DMS79 (cell line): ENCODE results near the gene DAND5.
"Not testable (repeated sequence)": the region's sequence is repeated elsewhere in the genome, so short reads cannot be mapped to it uniquely, and the experiment has no call there.

Experiments
- DNase-seq: peaks from one replicate; lab custom pipeline; 2025; lab: John Stamatoyannopoulos, UW

DAND5 gene

GRCh38 chr19:12946092-12946721, 23.2 kb upstream of the DAND5 start:
- peak; percentile 72 for DNase-seq

GRCh38 chr19:12946731-12947496, 22.5 kb upstream of the DAND5 start:
- no peak for DNase-seq

GRCh38 chr19:12947702-12948611, 21.4 kb upstream of the DAND5 start:
- no peak for DNase-seq

DNA sequence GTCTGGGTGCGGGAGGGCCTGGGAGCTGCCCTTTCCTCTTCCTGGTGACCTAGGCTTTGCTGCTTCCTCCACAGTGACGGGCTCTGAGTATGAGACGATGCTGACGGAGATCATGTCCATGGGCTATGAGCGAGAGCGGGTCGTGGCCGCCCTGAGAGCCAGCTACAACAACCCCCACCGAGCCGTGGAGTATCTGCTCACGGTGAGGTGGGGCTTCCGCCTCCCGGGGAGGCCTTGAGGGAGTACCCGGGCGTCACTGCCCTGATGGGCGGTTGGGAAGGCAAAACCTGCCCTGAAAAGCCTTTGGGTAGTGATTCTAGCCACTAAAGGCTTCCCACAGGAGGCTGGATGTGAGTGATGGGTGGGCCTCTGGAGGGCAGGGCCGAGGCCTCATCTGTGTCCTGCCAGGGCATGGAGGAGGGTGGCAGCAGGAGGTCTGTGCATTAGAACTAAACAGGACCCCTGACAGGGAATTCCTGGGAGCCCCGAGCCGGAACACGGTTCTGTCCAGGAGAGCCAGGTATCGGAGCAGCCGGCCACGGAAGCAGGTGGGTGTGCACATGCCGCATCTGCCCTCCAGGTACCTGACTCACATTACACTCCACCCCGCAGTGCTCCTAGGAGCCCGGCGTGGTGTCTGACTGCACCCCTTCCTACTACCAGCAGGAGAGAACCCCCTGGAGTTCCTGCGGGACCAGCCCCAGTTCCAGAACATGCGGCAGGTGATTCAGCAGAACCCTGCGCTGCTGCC, 20.6 kb upstream of the DAND5 start:
- no peak for DNase-seq

GRCh38 chr19:12949363-12950283, 19.8 kb upstream of the DAND5 start:
- DNase-seq: no peak

GRCh38 chr19:12952050-12952449, 17.3 kb upstream of the DAND5 start:
- not testable (repeated sequence) for DNase-seq

DNA sequence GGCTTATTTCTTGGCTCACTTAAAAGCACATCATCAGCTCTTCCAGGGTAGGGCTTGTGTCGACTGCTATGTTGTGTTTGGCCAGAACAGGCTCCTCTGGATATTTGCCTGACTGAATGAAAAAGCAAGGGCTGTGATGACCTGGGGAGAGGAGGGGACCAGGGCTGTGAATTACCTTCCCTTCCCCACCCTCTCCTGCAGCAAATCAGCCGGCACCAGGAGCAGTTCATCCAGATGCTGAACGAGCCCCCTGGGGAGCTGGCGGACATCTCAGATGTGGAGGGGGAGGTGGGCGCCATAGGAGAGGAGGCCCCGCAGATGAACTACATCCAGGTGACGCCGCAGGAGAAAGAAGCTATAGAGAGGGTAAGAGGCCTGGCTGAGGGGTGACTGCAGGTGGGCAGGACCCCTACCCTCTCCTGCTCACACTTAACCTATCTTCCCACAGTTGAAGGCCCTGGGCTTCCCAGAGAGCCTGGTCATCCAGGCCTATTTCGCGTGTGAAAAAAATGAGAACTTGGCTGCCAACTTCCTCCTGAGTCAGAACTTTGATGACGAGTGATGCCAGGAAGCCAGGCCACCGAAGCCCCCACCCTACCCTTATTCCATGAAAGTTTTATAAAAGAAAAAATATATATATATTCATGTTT, 16.8 kb upstream of the DAND5 start:
- DNase-seq: peak; percentile 72

- DNase-seq: peak; percentile 56
Measured at GRCh38 chr19:12953138-12953798, 16.1 kb upstream of the DAND5 start.

DNA sequence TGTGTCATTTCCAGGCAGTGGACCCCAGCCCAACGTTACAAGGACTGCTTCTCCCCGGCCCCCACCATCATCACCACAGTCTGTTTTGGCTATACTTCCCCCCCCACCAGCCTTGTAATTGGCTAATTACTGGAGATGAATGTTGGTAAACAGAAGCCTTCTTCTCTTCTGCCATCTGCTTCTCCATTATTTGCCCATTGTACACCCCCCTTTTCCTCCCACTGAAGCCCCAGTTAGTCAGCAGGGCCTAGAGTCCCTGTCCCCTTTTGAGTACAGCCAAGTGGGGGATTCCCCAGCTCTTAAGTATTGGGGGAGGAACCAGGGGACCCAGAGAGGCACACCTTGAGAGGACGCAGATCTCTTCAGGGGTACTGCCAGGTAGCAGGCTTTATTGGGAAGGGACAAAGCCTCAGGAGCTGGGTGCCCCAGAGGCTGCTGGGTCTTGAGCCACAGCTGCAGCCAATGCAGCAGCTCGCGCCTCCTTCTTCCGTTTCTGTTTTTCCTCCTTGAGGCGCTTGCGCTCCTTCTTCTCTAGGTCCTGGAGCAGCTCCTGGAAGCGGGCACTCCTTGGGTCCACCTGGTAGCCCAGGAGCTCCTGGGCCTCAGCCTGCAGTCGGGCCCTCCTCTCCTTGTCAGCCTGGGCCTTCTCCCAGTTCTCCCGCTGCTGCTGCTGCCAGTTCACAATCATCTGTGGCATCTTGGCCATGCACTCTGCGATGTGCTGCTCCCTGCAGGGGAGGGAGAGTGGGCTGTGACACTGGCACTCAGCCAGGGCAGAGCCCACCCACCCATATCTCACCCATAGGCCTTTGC, 15.4 kb upstream of the DAND5 start:
- DNase-seq: no peak

DNA sequence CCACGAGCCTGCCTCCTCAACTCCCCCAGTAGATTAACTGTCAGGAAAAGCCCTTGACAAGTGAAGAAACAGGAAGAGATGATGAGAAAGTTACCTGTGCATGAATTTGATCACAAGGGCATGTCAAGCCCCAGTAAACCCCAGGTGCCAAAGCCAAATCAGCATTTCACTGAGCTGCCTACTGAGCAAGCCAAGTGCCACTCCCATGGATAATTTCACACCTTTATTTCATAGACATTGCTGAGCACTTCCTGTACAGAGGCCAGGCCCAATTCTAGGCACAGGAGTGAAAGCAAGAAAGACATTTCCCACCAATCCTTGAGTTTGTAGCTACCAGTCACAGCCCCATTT, 14.8 kb upstream of the DAND5 start:
- no peak for DNase-seq

GRCh38 chr19:12955575-12955974, 13.8 kb upstream of the DAND5 start:
- DNase-seq: not testable (repeated sequence)

- DNase-seq: no peak
Measured at GRCh38 chr19:12955996-12956395, 13.4 kb upstream of the DAND5 start.

DNA sequence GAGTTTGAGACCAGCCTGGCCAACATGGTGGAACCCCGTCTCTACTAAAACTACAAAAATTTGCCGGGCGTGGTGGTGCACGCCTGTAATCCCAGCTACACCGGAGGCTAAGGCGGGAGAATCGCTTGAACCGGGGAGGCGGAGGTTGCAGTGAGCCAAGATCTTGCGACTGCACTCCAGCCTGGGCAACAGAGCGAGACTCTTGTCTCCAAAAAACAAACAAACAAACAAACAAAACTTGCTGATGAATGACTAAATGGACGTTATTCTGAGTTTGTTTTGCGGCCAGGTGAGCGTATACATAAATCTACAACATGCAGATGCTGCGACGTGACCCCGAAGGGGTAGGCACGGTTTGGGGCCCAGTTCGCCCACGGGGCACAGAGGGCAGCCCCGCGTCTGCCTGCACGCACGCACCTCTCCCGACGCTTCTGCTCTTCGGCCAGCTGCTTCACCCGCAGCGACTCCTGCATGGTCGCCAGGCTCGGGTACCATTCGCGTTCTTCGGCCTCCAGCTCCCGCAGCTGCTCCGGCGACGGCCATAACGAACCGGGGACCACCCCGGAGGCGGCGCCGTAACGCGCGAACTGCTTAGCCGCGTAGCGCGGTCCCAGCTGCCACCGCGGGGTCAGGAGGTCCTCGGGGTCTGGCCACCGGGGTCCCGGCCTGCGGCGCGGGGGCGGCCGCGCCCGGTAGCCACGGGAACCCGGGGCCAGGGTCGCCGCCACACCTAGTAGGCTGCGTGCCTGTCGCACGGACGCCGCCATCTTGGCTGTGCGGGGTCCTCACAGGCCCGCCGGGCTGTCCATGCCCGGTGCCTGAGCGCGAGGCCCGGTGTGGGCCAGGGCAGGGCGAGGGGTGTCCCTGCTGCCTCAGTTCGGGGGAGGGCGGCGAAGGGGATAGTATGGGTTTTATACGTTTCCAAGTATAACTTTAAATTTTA, 12.7 kb upstream of the DAND5 start, which contains the start of gene GADD45GIP1:
Gene GADD45GIP1 (minus strand): TSS at position 778 of the 943 bp plus-strand sequence. CDS start 11 bp downstream, at position 767.
- DNase-seq: peak; percentile 85

DNA sequence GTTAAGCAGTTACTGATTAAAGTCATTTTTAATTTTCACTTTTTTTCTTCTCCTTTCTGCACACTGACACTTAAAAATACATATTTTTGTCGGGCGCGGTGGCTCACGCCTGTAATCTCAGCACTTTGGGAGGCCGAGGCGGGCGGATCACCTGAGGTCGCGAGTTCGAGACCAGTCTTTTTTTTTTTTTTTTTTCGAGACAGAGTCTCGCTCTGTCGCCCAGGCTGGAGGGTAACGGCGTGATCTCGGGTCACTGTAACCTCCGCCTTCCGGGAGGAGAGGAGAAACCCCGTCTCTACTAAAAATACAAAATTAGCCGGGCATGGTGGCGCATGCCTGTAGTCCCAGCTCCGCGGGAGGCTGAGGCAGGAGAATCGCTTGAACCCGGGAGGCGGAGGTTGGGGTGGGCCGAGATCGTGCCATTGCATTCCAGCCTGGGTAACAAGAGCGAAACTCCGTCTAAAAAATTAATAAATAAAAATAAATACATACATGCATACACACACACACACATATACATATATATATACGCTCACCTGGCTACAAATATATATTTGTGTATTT, 11.9 kb upstream of the DAND5 start:
- DNase-seq: not testable (repeated sequence)

DNA sequence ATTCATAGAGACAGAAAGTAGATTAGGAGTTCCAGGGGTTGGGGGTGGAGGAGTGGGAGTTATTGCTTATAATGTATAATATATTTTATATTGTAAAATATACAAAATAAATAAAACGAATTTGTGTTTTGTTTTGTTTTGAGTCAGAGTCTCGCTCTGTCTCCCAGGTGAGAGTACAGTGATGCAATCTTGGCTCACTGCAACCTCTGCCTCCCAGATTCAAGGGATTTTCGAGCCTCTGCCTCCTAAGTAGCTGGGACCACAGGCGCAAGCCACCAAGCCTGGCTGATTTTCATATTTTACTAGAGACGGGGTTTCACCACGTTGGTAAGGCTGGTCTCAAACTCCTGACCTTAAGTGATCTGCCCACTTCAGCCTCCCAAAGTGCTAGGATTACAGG, 9.9 kb upstream of the DAND5 start:
- DNase-seq: no peak

- peak; percentile 90 for DNase-seq
Measured at GRCh38 chr19:12965017-12965811, 4.2 kb upstream of the DAND5 start.

DNA sequence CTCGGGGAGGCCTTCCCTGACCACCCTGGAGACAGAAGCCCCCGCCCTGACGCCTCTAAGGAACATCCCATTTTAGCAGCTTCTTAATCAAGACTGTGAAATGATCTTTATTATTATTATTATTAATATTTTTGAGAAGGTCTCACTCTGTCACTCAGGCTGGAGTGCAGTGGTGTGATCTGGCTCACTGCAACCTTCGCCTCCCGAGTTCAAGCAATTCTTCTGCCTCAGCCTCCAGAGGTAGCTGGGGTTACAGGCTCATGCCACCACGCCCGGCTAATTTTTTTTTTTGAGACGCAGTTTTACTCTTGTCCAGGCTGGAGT, 3.6 kb upstream of the DAND5 start:
- DNase-seq: no peak
